Peyer's patch (tissue), 4 donors: ENCODE measurements around the gene ATOH7.

Experiments used
- CTCF ChIP-seq, 6 experiments: fragments of 450-650 bp in 4 of 6; fragments of 200-600 bp in 2 of 6; sonication (generic) in 1 of 6; IDR thresholded peaks; one replicate each; pipeline ENCODE4 v1.5.1; 2017 to 2019; ENCODE audit warnings: antibody characterized with exemption in 6 of 6, mild to moderate bottlenecking in 3 of 6, moderate library complexity in 1 of 6
- POLR2A ChIP-seq, 2 donors: fragments of 450-650 bp; IDR thresholded peaks; one replicate each; pipeline ENCODE4 v1.5.1; 2017; ENCODE audit warnings: antibody characterized with exemption in 2 of 2, mild to moderate bottlenecking in 2 of 2, moderate library complexity in 2 of 2

GRCh38 chr10:68237173-68237572 is 5.3 kb upstream of the ATOH7 start:
- TF ChIP-seq CTCF (IDR thresholded peaks at IDR 0.05), result no peak
- no peak for TF ChIP-seq POLR2A (IDR thresholded peaks at IDR 0.05)
